Measurements from ENCODE around the gene STK36. TPM values are rescaled to one million over a fixed set of nuclear protein-coding genes. Genes with fewer than 3 reads are reported as not detected.

The STK36 gene
- total and polyA plus RNA-seq, 7 donors: 3.9 to 79.5 (median 15.8) TPM

- Histone ChIP-seq H3K27ac (no peak overlapping the region), H3K27me3 (no peaks in the 10 kb centered on the region), H3K9me3 (no peaks in the 10 kb centered on the region), H3K4me1 (peaks cover 0 to 12% (median 2%) of the 10 kb centered on the region in 4 donors), H3K4me3 (no peak overlapping the region), H3K36me3 (no peaks in the 10 kb centered on the region)
- intact Hi-C loops (cut with DNase I): no loop called here
- DNase-seq: no peak
- 73 to 82% methylated on average over 3 of the region's 3 CpGs for WGBS, 2 donors
- no peak for TF ChIP-seq POLR2A (IDR thresholded peaks at IDR 0.05)
- no peak for TF ChIP-seq EP300 (IDR thresholded peaks at IDR 0.05)
- TF ChIP-seq, protein P1, sequence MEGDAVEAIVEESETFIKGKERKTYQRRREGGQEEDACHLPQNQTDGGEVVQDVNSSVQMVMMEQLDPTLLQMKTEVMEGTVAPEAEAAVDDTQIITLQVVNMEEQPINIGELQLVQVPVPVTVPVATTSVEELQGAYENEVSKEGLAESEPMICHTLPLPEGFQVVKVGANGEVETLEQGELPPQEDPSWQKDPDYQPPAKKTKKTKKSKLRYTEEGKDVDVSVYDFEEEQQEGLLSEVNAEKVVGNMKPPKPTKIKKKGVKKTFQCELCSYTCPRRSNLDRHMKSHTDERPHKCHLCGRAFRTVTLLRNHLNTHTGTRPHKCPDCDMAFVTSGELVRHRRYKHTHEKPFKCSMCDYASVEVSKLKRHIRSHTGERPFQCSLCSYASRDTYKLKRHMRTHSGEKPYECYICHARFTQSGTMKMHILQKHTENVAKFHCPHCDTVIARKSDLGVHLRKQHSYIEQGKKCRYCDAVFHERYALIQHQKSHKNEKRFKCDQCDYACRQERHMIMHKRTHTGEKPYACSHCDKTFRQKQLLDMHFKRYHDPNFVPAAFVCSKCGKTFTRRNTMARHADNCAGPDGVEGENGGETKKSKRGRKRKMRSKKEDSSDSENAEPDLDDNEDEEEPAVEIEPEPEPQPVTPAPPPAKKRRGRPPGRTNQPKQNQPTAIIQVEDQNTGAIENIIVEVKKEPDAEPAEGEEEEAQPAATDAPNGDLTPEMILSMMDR (IDR thresholded peaks at IDR 0.05): no peak
- no peak for TF ChIP-seq POLR2AphosphoS5 (IDR thresholded peaks at IDR 0.05)
Measured at GRCh38 chr2:218719457-218719856, 47.6 kb downstream of the STK36 start.

GRCh38 chr2:218720048-218721041, 48.5 kb downstream of the STK36 start:
- WGBS, 2 donors: 96 to 97% methylated on average over 19 of the region's 19 CpGs
- DNase-seq: no peak
- H3K9me3 ChIP-seq: no peaks in the 10 kb centered on the region
- H3K27me3 ChIP-seq: no peaks in the 10 kb centered on the region
- H3K4me1 ChIP-seq: peaks cover 0 to 12% (median 2%) of the 10 kb centered on the region in 4 donors
- intact Hi-C loops (cut with DNase I): no loop called here
- no peak overlapping the region for H3K4me3 ChIP-seq
- no peak overlapping the region for H3K27ac ChIP-seq
- no peaks in the 10 kb centered on the region for H3K36me3 ChIP-seq
- TF ChIP-seq POLR2AphosphoS5 (IDR thresholded peaks at IDR 0.05) (no peak), EP300 (IDR thresholded peaks at IDR 0.05) (no peak), POLR2A (IDR thresholded peaks at IDR 0.05) (no peak)
- TF ChIP-seq, protein P1 (IDR thresholded peaks at IDR 0.05): no peak

- TF ChIP-seq POLR2A (IDR thresholded peaks at IDR 0.05): no peak
- no peak for TF ChIP-seq POLR2AphosphoS5 (IDR thresholded peaks at IDR 0.05)
- TF ChIP-seq EP300 (IDR thresholded peaks at IDR 0.05): no peak
- TF ChIP-seq, protein P1 (IDR thresholded peaks at IDR 0.05): no peak
- intact Hi-C loops (cut with DNase I): no loop called here
- Histone ChIP-seq H3K27ac (no peak overlapping the region), H3K27me3 (no peaks in the 10 kb centered on the region), H3K36me3 (no peaks in the 10 kb centered on the region), H3K4me1 (peaks cover 0 to 12% (median 2%) of the 10 kb centered on the region in 4 donors), H3K4me3 (no peak overlapping the region), H3K9me3 (peaks cover 0 to 4% (median 2%) of the 10 kb centered on the region in 4 donors)
- no peak for DNase-seq
Measured at GRCh38 chr2:218721488-218721887, 49.6 kb downstream of the STK36 start.

DNA sequence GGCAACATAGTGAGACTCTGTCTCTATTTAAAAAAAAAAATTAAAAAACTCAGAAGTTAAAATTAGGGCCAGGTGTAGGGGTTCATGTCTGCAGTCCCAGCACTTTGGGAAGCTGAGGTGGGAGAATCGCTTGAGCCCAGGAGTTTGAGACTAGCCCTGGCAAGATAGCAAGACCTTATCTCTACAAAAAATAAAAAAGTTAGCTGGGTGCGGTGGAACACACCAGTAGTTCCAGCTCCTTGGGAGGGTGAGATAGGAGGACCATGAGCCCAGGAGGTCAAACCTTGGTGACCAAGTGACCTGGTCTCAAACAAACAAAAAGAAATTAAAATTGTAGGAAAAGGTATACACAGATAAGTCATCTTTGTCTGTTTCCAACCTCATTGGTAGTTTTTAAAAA, 50.0 kb downstream of the STK36 start:
- Histone ChIP-seq H3K4me3 (no peak overlapping the region), H3K36me3 (no peaks in the 10 kb centered on the region), H3K9me3 (peaks cover 0 to 4% (median 2%) of the 10 kb centered on the region in 4 donors), H3K4me1 (peaks cover 0 to 11% (median 2%) of the 10 kb centered on the region in 4 donors), H3K27me3 (no peaks in the 10 kb centered on the region), H3K27ac (no peak overlapping the region)
- TF ChIP-seq, protein P1 (IDR thresholded peaks at IDR 0.05): no peak
- TF ChIP-seq EP300 (IDR thresholded peaks at IDR 0.05): no peak
- TF ChIP-seq POLR2A (IDR thresholded peaks at IDR 0.05): no peak
- no peak for TF ChIP-seq POLR2AphosphoS5 (IDR thresholded peaks at IDR 0.05)
- 86 to 89% methylated on average over 2 of the region's 2 CpGs for WGBS, 2 donors
- no peak for DNase-seq
- intact Hi-C loops (cut with DNase I): no loop called here

Data from sigmoid colon (tissue), 7 donors.